GM19455 (cell line): ENCODE data around the gene SDS.

Experiments
- ATAC-seq: cut with Tn5 transposase; IDR thresholded peaks from one replicate; pipeline ENCODE4 v1.9.1; 2021; ENCODE audit not compliant: unreplicated experiment

Gene SDS, protein sequence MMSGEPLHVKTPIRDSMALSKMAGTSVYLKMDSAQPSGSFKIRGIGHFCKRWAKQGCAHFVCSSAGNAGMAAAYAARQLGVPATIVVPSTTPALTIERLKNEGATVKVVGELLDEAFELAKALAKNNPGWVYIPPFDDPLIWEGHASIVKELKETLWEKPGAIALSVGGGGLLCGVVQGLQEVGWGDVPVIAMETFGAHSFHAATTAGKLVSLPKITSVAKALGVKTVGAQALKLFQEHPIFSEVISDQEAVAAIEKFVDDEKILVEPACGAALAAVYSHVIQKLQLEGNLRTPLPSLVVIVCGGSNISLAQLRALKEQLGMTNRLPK

DNA sequence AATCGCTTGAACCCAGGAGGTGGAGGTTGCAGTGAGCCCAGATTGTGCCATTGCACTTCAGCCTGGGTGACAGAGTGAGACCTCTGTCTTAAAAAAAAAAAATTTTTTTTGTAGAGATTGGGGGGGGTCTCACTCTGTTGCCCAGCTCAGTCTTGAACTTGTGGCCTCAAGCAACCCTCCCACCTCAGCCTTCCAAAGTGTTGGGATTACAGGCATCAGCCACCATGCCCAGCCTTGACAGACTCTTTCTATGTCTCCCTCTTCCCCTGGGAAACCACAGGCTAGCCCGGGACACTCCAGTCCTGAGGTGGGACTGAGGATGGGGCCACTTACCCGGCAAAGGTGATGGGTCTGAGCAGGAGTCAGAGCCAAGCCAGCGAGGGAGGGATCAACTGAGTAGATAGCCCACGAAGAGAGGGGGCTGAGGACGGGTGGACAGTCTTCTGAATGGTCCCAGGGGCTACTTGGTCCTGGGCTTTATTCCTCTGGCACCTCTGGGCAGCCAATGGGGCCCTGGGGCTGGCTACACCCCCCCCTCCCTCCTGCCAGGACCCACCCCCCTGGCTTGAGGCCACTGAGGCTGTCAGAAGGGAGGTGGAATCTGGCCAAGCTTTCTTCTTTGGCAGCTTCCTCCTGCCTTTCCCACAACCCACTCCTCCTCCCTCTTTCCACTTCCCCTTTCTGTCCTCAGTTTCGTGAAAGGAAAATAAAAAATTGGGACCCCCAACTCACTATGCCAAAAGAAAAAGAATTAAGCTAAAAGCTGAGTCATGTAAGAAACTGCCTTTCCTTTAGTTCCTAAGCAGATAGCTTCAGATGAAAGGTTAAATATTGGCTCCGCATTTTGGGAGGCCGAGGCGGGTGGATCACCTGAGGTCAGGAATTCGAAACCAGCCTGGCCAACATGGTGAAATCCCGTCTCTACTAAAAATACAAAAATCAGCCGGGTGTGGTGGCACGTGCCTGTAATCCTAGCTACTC, at the start of gene SDS:
SDS (minus strand) TSS at position 453 of the 981 bp plus-strand sequence. CDS start 4,179 bp downstream, outside the sequence.
- no peak for ATAC-seq

DNA sequence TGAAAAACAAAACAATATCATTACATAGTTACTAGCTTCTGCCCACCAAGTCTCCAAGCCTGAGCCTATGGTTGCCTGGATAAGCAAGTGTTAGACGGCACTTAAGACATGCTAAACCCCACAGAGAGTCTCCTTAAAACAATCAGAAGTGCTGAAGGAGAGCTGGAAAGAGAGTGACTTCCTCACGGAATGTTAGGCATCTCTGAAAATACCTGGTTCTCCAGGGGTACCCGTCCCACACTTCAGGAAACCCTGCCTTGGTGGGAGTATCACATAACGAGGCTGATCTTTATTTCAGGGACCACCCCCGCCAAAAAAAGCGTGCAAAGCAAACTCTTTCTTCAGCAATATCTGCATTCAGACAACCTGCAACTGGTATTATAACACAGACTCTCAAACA, 49.6 kb upstream of the SDS start:
- ATAC-seq: no peak

DNA sequence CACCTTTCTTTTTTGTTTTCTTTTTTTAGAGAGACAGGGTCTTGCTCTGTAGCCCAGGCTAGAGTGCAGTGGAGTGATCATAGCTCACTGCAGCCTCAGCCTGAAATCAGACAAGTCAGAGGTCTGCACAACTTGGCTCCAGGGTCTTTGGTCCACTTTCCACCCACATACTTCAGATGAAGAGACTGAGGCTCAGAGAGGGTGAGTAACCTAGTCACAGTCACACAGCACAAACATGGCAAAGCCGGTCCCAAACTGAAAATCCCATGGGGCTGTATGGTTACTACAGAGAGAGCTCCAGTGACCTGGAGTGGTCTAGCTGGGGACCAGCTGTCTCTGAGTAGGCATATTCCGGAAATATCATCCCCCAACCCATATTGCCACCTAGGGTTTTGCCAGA, 48.8 kb upstream of the SDS start:
- ATAC-seq: no peak

DNA sequence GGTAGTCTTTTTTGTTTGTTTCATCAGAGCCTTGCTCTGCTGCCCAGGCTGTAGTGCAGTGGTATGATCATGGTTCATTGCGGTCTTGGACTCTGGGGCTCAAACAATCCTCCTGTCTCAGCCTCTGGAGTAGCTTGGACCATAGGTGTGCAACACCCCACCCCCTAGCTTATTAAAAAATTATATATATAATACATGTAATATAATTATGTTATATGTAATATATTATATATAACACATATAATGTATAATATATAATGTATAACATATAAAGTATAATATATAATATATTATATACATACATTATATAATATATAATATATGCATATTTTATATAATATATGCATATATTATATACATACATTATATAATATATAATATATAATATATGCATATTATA, 46.2 kb upstream of the SDS start:
- ATAC-seq: no peak

DNA sequence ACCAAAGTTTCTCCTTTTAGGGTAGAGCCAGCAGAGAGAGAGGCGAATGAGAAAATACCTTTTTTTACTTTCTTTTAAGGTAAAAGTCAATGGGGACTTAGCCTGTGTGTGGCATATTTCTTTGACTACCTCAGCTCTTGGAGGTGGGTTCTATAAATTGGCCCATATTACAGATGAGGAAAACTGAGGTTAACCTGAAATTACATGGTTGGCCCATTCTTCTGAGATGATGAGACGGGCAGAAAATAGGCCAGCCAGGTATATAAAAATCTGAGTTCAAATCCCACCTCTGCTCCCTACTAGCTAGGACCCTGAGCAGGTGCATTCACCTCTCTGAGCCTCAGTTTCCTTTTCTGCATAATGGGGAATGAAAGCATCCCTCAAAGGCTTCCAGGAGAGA, 45.6 kb upstream of the SDS start:
- no peak for ATAC-seq

DNA sequence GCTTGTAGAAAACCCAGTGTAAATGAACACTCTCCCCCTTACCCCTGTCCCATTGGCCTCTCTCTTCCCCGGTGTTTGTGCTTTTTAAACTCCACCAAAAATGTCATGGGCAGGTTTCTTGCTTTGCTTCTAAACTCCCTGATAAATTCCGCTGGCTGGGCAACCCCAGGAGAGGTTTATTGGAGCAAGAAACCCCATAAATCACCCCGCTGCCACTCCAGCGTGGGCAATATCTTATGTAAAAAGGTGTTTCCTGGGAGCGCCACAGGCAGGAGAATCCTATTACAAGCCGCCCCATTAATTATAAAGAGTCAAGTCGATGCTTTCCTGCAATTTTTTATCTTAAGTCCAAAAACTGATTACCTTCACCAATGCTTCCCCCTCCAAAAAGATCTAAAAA, 45.2 kb upstream of the SDS start:
- ATAC-seq: no peak

GRCh38 chr12:113445544-113446171, 42.0 kb upstream of the SDS start:
- no peak for ATAC-seq

- no peak for ATAC-seq
Observed at GRCh38 chr12:113443030-113443539, 39.4 kb upstream of the SDS start.

DNA sequence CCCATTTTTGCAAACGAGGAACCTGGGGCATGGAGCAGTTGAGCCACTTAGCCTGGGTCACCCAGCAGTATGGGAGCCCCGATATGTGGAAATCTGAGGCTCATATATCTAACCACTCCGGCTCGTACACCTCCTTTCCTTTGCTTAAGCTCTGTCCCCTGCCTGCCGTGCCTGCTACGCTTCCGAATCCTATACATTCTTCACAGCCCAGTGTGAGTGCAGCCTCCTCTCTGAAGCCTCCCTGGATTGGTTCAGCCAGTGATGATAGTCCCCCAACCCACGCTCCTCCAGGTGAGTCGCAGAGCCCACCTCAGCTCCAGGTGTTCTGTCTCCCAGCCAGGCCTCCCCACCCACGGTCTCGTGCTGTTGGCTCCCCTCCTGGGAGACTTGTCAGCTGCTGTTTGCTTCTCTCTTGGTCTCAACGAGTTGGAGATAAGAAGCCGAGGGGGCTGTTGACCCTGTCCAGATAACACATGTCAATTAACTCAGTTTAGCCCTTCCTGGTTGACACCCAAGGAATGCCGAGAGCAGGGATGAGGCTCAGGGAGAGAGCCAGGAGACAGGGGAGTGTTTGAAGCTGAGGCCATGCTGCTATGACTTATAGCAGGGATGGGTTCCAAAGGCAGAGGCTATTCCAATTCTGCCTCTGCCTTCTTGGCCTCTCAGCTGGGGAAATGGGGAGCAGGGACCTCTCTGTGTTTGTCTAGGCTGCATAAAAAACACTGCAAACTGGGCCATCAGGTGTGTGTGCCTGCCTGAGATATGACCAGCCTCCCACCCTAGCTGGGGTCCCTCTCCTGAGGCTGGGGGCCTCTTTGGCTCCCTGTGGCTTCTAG, 37.5 kb upstream of the SDS start:
- no peak for ATAC-seq

DNA sequence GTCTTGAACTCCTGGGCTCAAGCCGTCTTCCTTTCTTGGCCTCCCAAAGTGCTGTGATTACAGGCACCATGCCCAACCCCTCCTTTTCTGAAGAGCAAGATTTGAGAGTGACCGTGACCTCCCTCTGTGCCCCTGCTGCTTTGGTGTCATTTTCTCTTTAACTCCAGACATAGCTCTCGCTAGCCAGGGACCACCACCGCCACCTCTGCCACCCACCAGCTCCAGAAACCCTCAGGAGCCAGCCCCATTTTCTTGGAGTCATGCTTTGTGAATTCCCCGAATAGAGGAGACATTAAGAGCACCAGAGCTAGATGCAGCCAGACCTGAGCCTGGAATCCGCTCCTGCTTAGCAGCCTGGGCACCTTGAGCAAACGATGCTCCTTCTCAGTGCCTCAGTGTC, 36.6 kb upstream of the SDS start:
- ATAC-seq: no peak

GRCh38 chr12:113439606-113440030, 35.9 kb upstream of the SDS start:
- ATAC-seq: no peak

- no peak for ATAC-seq
Observed at GRCh38 chr12:113439301-113439597, 35.6 kb upstream of the SDS start.

GRCh38 chr12:113438523-113439300, 35.0 kb upstream of the SDS start:
- no peak for ATAC-seq

GRCh38 chr12:113437729-113438100, 34.0 kb upstream of the SDS start:
- ATAC-seq: no peak

GRCh38 chr12:113436993-113437728, 33.5 kb upstream of the SDS start:
- ATAC-seq: no peak

GRCh38 chr12:113436586-113436985, 32.9 kb upstream of the SDS start:
- ATAC-seq: no peak

DNA sequence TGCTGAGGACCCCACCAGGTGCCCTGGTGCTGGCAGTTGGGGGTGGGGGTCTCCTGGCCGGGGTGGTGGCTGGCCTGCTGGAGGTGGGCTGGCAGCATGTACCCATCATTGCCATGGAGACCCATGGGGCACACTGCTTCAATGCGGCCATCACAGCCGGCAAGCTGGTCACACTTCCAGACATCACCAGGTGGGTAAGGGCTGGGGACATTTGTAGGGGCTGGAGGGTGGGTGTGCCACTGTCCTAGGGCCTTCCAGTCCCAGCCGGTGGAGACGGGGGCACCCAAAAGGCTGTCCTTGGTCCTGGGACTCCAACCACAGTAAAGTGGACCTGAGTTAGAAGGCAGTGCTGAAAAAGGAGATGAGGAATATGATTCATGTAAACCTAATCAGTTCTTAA, 31.7 kb upstream of the SDS start:
- ATAC-seq: no peak

DNA sequence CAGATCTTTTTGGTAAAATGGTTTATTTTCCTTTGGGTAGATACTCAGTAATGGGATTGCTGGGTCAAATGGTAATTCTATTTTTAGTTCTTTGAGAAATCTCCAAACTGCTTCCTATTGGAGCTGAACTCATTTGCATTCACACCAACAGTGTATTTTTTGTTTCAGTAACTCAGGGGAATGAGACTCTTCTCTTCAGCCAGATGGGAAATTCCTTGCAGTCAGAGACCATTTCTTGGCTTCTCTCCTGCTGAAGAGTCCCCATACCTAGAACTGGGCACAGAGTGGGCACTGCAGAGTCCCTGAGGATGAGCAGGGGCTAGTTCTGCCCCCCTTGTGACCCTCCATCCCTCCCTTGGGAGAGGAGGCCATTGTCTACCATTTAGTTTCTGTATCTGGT, 29.3 kb upstream of the SDS start:
- ATAC-seq: no peak

DNA sequence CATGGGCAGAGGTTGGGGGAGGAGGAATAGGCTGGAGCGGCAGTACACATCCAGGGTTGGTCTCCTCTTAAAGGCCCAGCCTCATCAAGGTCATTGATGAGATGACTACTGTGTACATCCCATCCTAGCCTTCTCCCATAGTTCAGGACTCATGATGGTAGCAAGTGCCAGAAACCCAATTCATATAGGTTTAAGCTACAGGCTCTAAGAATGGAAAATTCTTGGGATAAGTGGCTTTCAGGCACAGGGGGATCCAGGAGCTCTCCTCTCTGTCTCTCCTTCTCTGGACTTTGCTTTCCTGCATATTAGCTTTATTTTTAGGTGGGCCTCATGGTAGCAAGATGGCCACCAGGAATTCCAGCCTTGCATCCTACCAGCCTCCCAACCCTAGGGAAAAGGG, 24.8 kb upstream of the SDS start:
- ATAC-seq: no peak
